Measurements from ENCODE around the gene NKAIN2.

The NKAIN2 gene

GRCh38 chr6:124199286-124199685, 395.6 kb downstream of the NKAIN2 start:
- Histone ChIP-seq H2AK5ac (ENCODE audit: low read length) (no peak overlapping the region), H3K4me1 (ENCODE audit: control insufficient read depth in 1 of 2, insufficient read depth in 2 of 2, low read length in 2 of 2) (no peaks in the 10 kb centered on the region), H3K23ac (ENCODE audit: low read length) (no peak overlapping the region), H3K4ac (ENCODE audit: low read depth, low read length) (no peak overlapping the region), H4K12ac (ENCODE audit: low read depth, low read length) (no peak overlapping the region), H4K91ac (ENCODE audit: low read depth, low read length) (no peak overlapping the region), H3K9me3 (ENCODE audit: insufficient read depth, low read depth, low read length) (no peaks in the 10 kb centered on the region), H2AFZ (ENCODE audit: insufficient read depth, low read length, poor library complexity) (no peak overlapping the region), H2BK120ac (ENCODE audit: insufficient read depth, low read length, poor library complexity) (no peak overlapping the region), H3K27ac (ENCODE audit: low read depth, low read length) (no peak overlapping the region), H3K36me3 (ENCODE audit: control insufficient read depth in 1 of 2, insufficient read depth in 2 of 2, low read length in 2 of 2) (no peaks in the 10 kb centered on the region), H3K4me3 (ENCODE audit: low read depth, low read length) (no peak overlapping the region), H3K18ac (ENCODE audit: low read length) (no peak overlapping the region), H3K4me2 (ENCODE audit: low read length) (no peak overlapping the region), H2BK12ac (ENCODE audit: low read length) (no peak overlapping the region), H3K27me3 (ENCODE audit: insufficient read depth, low read length) (no peaks in the 10 kb centered on the region), H3K9ac (ENCODE audit: low read length) (no peak overlapping the region), H3K79me2 (ENCODE audit: control insufficient read depth, insufficient read depth, low read length, poor library complexity) (no peaks in the 10 kb centered on the region), H4K8ac (ENCODE audit: low read depth, low read length) (no peak overlapping the region), H2BK5ac (ENCODE audit: low read depth, low read length, poor library complexity) (no peak overlapping the region), H3K79me1 (ENCODE audit: low read length) (no peaks in the 10 kb centered on the region), H3K14ac (ENCODE audit: low read length) (no peak overlapping the region)
- DNase-seq, result no peak
- no CpG with 5 or more reads among the region's 3 CpGs for WGBS (ENCODE audit: extremely low coverage, insufficient coverage, insufficient read length)

- H3K4me3 ChIP-seq (ENCODE audit: low read depth, low read length), result no peak overlapping the region
- H2BK5ac ChIP-seq (ENCODE audit: low read depth, low read length, poor library complexity), result no peak overlapping the region
- no peaks in the 10 kb centered on the region for H3K9me3 ChIP-seq (ENCODE audit: insufficient read depth, low read depth, low read length)
- no peaks in the 10 kb centered on the region for H3K27me3 ChIP-seq (ENCODE audit: insufficient read depth, low read length)
- no peak overlapping the region for H4K91ac ChIP-seq (ENCODE audit: low read depth, low read length)
- H3K4me2 ChIP-seq (ENCODE audit: low read length), result no peak overlapping the region
- WGBS (ENCODE audit: extremely low coverage, insufficient coverage, insufficient read length), result no CpG with 5 or more reads among the region's 4 CpGs
- H3K4ac ChIP-seq (ENCODE audit: low read depth, low read length), result no peak overlapping the region
- no peak overlapping the region for H2AK5ac ChIP-seq (ENCODE audit: low read length)
- H3K4me1 ChIP-seq (ENCODE audit: control insufficient read depth in 1 of 2, insufficient read depth in 2 of 2, low read length in 2 of 2), result no peaks in the 10 kb centered on the region
- no peak overlapping the region for H3K14ac ChIP-seq (ENCODE audit: low read length)
- H2BK120ac ChIP-seq (ENCODE audit: insufficient read depth, low read length, poor library complexity), result no peak overlapping the region
- H3K18ac ChIP-seq (ENCODE audit: low read length), result no peak overlapping the region
- H4K8ac ChIP-seq (ENCODE audit: low read depth, low read length), result no peak overlapping the region
- no peak overlapping the region for H3K27ac ChIP-seq (ENCODE audit: low read depth, low read length)
- no peak overlapping the region for H4K12ac ChIP-seq (ENCODE audit: low read depth, low read length)
- no peak for DNase-seq
- H3K79me2 ChIP-seq (ENCODE audit: control insufficient read depth, insufficient read depth, low read length, poor library complexity), result no peaks in the 10 kb centered on the region
- no peak overlapping the region for H2BK12ac ChIP-seq (ENCODE audit: low read length)
- no peak overlapping the region for H3K23ac ChIP-seq (ENCODE audit: low read length)
- no peaks in the 10 kb centered on the region for H3K79me1 ChIP-seq (ENCODE audit: low read length)
- H3K36me3 ChIP-seq (ENCODE audit: control insufficient read depth in 1 of 2, insufficient read depth in 2 of 2, low read length in 2 of 2), result no peaks in the 10 kb centered on the region
- H2AFZ ChIP-seq (ENCODE audit: insufficient read depth, low read length, poor library complexity), result no peak overlapping the region
- no peak overlapping the region for H3K9ac ChIP-seq (ENCODE audit: low read length)
Measured at GRCh38 chr6:124200661-124201060, 397.0 kb downstream of the NKAIN2 start.

DNA sequence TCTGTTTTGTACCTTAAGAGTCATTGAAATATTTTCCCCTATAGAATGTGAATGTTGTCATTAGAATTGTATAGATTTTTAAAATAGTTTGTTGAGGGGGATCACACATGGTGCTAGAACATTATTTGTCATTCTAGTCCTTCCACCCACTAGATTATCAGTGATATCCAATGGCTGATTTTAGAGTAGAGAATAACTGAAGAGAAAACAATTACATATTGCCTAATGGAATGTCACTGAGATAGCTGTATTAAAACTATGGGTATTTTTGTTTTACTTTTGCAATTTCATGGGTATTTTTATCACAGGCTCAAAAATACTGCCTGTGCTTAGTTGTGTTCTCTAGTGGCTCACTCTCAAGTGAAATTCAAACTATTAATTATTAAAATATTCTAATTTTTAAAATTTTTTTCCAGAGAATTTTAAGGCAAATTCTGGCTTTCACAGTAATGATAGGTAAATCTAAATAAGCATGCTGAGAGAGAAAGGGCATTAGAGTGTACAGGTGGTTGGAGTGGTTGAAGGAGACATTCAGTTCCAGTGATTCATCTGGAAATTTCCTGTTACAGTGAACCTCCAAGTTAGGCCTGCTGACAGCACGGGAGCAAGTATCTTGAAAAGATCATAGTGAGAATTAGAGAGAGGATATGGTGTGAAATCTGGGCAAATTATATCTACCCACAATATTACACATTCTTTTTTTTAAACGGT, 399.6 kb downstream of the NKAIN2 start:
- H2BK12ac ChIP-seq (ENCODE audit: low read length), result no peak overlapping the region
- no peaks in the 10 kb centered on the region for H3K27me3 ChIP-seq (ENCODE audit: insufficient read depth, low read length)
- no CpG with 5 or more reads among the region's 2 CpGs for WGBS (ENCODE audit: extremely low coverage, insufficient coverage, insufficient read length)
- no peak overlapping the region for H3K23ac ChIP-seq (ENCODE audit: low read length)
- H2AK5ac ChIP-seq (ENCODE audit: low read length), result no peak overlapping the region
- no peak overlapping the region for H2BK120ac ChIP-seq (ENCODE audit: insufficient read depth, low read length, poor library complexity)
- H4K91ac ChIP-seq (ENCODE audit: low read depth, low read length), result no peak overlapping the region
- H3K14ac ChIP-seq (ENCODE audit: low read length), result no peak overlapping the region
- H3K79me2 ChIP-seq (ENCODE audit: control insufficient read depth, insufficient read depth, low read length, poor library complexity), result no peaks in the 10 kb centered on the region
- H3K4me2 ChIP-seq (ENCODE audit: low read length), result no peak overlapping the region
- no peak overlapping the region for H3K27ac ChIP-seq (ENCODE audit: low read depth, low read length)
- H3K18ac ChIP-seq (ENCODE audit: low read length), result no peak overlapping the region
- no peak for DNase-seq
- H4K8ac ChIP-seq (ENCODE audit: low read depth, low read length), result no peak overlapping the region
- H3K4ac ChIP-seq (ENCODE audit: low read depth, low read length), result no peak overlapping the region
- H3K79me1 ChIP-seq (ENCODE audit: low read length), result no peaks in the 10 kb centered on the region
- no peaks in the 10 kb centered on the region for H3K36me3 ChIP-seq (ENCODE audit: control insufficient read depth in 1 of 2, insufficient read depth in 2 of 2, low read length in 2 of 2)
- H3K9ac ChIP-seq (ENCODE audit: low read length), result no peak overlapping the region
- H4K12ac ChIP-seq (ENCODE audit: low read depth, low read length), result no peak overlapping the region
- H3K9me3 ChIP-seq (ENCODE audit: insufficient read depth, low read depth, low read length), result no peaks in the 10 kb centered on the region
- H3K4me1 ChIP-seq (ENCODE audit: control insufficient read depth in 1 of 2, insufficient read depth in 2 of 2, low read length in 2 of 2), result no peaks in the 10 kb centered on the region
- no peak overlapping the region for H2AFZ ChIP-seq (ENCODE audit: insufficient read depth, low read length, poor library complexity)
- no peak overlapping the region for H2BK5ac ChIP-seq (ENCODE audit: low read depth, low read length, poor library complexity)
- no peak overlapping the region for H3K4me3 ChIP-seq (ENCODE audit: low read depth, low read length)

DNA sequence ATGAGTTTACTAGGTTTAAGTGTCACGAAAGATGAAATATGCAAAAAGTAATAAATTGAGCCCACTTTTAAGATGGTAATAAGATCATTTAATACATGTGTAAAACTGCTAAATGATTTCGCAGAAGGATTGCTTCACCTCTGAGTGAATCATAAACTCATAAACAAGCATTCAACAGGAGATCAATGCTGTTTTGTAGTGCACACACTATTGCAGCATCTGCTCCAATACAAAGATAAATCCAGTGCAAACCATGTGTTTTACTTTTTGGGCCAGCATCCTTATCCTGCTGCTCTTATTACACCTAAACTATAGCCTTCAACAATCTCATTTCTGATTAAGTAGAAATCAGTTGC, 400.1 kb downstream of the NKAIN2 start:
- Histone ChIP-seq H2AK5ac (ENCODE audit: low read length) (no peak overlapping the region), H3K4me1 (ENCODE audit: control insufficient read depth in 1 of 2, insufficient read depth in 2 of 2, low read length in 2 of 2) (no peaks in the 10 kb centered on the region), H3K9me3 (ENCODE audit: insufficient read depth, low read depth, low read length) (no peaks in the 10 kb centered on the region), H3K14ac (ENCODE audit: low read length) (no peak overlapping the region), H3K36me3 (ENCODE audit: control insufficient read depth in 1 of 2, insufficient read depth in 2 of 2, low read length in 2 of 2) (no peaks in the 10 kb centered on the region), H3K4me2 (ENCODE audit: low read length) (no peak overlapping the region), H3K18ac (ENCODE audit: low read length) (no peak overlapping the region), H3K4me3 (ENCODE audit: low read depth, low read length) (no peak overlapping the region), H4K12ac (ENCODE audit: low read depth, low read length) (no peak overlapping the region), H4K8ac (ENCODE audit: low read depth, low read length) (no peak overlapping the region), H2BK120ac (ENCODE audit: insufficient read depth, low read length, poor library complexity) (no peak overlapping the region), H3K79me1 (ENCODE audit: low read length) (no peaks in the 10 kb centered on the region), H3K4ac (ENCODE audit: low read depth, low read length) (no peak overlapping the region), H4K91ac (ENCODE audit: low read depth, low read length) (no peak overlapping the region), H3K27ac (ENCODE audit: low read depth, low read length) (no peak overlapping the region), H2BK5ac (ENCODE audit: low read depth, low read length, poor library complexity) (no peak overlapping the region), H3K79me2 (ENCODE audit: control insufficient read depth, insufficient read depth, low read length, poor library complexity) (no peaks in the 10 kb centered on the region), H3K9ac (ENCODE audit: low read length) (no peak overlapping the region), H2BK12ac (ENCODE audit: low read length) (no peak overlapping the region), H3K27me3 (ENCODE audit: insufficient read depth, low read length) (no peaks in the 10 kb centered on the region), H2AFZ (ENCODE audit: insufficient read depth, low read length, poor library complexity) (no peak overlapping the region), H3K23ac (ENCODE audit: low read length) (no peak overlapping the region)
- WGBS (ENCODE audit: extremely low coverage, insufficient coverage, insufficient read length), result no CpG with 5 or more reads among the region's 2 CpGs
- DNase-seq, result no peak
